ENCODE results near the gene DIS3L.
"Not testable (repeated sequence)": the region's sequence is repeated elsewhere in the genome, so short reads cannot be mapped to it uniquely, and the experiment has no call there.

DIS3L gene

GRCh38 chr15:66302489-66303278 lies 9.3 kb downstream of the DIS3L start:
- in situ Hi-C loops (cut with HindIII; ENCODE audit: low pct_ligation_motif_present, low pct_unique_long_range_greater_than_20kb, low sequenced_read_pairs) = no loop called here
- no peak for DNase-seq

DNA sequence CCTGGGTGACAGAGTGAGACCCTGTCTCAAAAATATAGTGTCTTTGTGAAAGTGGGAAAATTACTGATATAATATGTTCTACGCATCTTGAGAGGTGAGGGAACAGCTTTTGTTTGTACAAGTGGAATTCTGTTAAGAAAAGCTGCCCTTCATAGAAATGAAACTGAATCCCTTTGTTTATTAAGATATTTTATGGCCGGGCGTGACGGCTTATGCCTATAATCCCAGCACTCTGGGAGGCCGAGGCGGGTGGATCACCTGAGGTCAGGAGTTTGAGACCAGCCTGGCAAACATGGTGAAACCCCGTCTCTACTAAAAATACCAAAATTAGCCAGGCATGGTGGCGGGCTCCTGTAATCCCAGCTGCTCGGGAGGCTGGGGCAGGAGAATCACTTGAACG lies 11.1 kb downstream of the DIS3L start:
- in situ Hi-C loops (cut with HindIII; ENCODE audit: low pct_ligation_motif_present, low pct_unique_long_range_greater_than_20kb, low sequenced_read_pairs); DNase-seq: not testable (repeated sequence)

DNA sequence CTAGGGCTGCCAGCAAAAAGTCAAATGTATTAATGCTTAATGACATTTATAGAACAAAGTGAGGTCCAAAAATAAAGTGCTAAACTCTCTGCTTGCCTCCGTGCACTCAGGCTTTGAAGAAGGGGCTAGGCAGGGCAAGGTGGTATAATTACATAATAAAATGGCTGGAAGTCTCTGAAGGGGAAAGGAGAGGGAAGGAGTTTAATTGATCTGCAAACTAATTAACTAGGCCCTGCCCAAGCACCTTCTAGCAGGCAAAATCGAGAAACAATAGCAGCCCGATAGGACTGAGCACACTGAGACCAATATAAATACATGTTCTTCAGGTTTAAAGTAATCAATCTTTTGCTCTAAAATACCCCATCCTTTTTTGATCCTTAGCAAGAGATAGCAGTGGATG lies 13.0 kb downstream of the DIS3L start:
- in situ Hi-C loops (cut with HindIII; ENCODE audit: low pct_ligation_motif_present, low pct_unique_long_range_greater_than_20kb, low sequenced_read_pairs) = no loop called here
- DNase-seq = no peak

DNA sequence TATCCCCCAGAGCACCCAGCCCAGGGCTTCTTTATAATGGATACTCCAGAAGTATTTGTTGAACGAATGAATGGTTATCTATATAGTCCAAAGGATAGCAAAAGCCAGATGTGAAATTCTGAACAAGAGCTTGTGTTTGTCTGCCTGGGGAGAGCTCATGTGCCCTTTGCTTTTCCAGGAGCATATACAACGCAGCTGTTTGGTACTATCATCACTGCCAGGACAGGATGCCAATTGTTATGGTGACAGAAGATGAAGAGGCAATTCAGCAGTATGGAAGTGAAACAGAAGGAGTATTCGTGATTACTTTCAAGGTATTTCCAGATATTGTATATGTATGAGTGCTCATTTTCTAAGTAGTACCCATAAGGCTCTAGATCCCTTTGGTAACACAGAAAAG lies 15.2 kb downstream of the DIS3L start:
- no peak for DNase-seq
- in situ Hi-C loops (cut with HindIII; ENCODE audit: low pct_ligation_motif_present, low pct_unique_long_range_greater_than_20kb, low sequenced_read_pairs) = no loop called here

GRCh38 chr15:66309828-66310227 lies 16.5 kb downstream of the DIS3L start:
- DNase-seq = no peak
- in situ Hi-C loops (cut with HindIII; ENCODE audit: low pct_ligation_motif_present, low pct_unique_long_range_greater_than_20kb, low sequenced_read_pairs) = no loop called here

DNA sequence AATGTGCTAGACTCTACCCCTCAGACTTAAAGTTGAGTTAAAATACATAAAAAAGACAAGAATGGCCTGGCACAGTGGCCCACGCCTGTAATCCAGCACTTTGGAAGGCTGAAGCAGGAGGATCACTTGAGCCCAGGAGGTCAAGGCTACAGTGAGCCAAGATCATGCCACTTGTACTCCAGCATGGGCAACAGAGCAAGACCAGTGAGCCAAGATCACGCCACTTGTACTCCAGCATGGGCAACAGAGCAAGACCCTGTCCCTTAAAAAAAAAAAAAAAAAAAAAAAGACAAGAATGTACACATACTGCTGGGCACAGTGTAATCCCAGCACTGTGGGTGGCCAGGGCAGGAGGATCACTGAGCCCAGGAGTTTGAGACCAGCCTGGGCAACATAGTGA lies 17.4 kb downstream of the DIS3L start:
- DNase-seq = no peak
- in situ Hi-C loops (cut with HindIII; ENCODE audit: low pct_ligation_motif_present, low pct_unique_long_range_greater_than_20kb, low sequenced_read_pairs) = no loop called here

DNA sequence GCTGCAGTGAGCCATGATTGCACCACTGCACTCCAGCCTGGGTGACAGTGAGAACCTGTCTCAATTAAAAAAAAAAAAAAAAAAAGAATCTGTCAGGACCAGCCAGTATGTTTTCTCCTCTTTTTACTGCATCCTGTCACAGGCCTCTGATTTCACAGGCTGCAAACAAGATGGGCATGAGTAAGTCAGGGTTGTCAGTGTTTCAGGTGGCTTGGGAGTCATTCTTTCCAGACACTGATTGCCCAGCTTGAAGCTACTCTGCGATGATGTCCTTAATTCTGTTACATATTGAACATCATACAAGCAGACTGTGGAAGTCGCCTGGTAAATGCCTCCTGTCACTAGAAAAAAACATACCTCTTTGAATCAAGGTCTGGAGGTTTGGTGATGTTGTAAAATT lies 18.8 kb downstream of the DIS3L start:
- in situ Hi-C loops (cut with HindIII; ENCODE audit: low pct_ligation_motif_present, low pct_unique_long_range_greater_than_20kb, low sequenced_read_pairs) = no loop called here

GRCh38 chr15:66323312-66323928 lies 30.1 kb downstream of the DIS3L start:
- in situ Hi-C loops (cut with HindIII; ENCODE audit: low pct_ligation_motif_present, low pct_unique_long_range_greater_than_20kb, low sequenced_read_pairs) = no loop called here
- DNase-seq = no peak

More for the DNA sequence above, 18.8 kb downstream of the DIS3L start:
- no peak for DNase-seq

GRCh38 chr15:66326051-66326450 lies 32.7 kb downstream of the DIS3L start:
- in situ Hi-C loops (cut with HindIII; ENCODE audit: low pct_ligation_motif_present, low pct_unique_long_range_greater_than_20kb, low sequenced_read_pairs) = no loop called here

GRCh38 chr15:66327736-66328135 lies 34.4 kb downstream of the DIS3L start:
- in situ Hi-C loops (cut with HindIII; ENCODE audit: low pct_ligation_motif_present, low pct_unique_long_range_greater_than_20kb, low sequenced_read_pairs) = no loop called here
- DNase-seq = no peak

More at GRCh38 chr15:66326051-66326450, 32.7 kb downstream of the DIS3L start:
- DNase-seq = no peak

GRCh38 chr15:66328771-66329170 lies 35.4 kb downstream of the DIS3L start:
- no peak for DNase-seq
- in situ Hi-C loops (cut with HindIII; ENCODE audit: low pct_ligation_motif_present, low pct_unique_long_range_greater_than_20kb, low sequenced_read_pairs) = no loop called here

DNA sequence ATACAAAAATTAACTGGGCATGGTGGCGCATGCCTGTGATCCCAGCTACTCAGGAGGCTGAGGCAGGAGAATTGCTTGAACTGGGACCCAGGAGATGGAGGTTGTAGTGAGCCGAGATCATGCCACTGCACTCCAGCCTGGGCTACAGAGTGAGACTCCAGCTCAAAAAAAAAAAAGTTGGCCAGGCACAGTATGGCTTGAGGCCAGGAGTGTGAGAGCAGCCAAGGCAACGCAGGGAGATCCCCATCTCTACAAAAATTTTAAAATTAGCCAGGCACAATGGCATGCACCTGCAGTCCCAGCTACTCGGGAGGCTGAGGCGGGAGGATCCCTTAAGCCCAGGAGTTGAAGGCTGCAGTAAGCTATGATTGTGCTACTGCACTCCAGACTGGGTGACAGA lies 55.2 kb downstream of the DIS3L start:
- DNase-seq; in situ Hi-C loops (cut with HindIII; ENCODE audit: low pct_ligation_motif_present, low pct_unique_long_range_greater_than_20kb, low sequenced_read_pairs): not testable (repeated sequence)

DNA sequence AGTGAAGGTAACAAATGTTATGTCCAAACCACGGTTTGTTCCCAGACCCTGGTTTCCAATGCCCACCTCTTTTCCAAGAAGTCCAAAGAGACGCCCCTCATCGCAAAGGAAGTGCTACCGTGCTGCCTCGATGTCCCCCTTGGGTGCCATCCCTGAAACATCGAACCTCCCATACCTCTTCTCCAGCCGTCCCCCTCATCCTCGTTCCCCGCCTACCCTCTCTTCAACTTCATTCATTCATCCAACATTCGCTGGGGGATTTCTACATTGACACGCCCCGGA lies 62.6 kb downstream of the DIS3L start:
- in situ Hi-C loops (cut with HindIII; ENCODE audit: low pct_ligation_motif_present, low pct_unique_long_range_greater_than_20kb, low sequenced_read_pairs) = no loop called here
- DNase-seq = no peak

GRCh38 chr15:66356359-66357236 lies 63.2 kb downstream of the DIS3L start, which contains the start of gene TIPIN:
Gene TIPIN, minus strand, starts transcription at chr15:66356685. Its CDS starts 3,738 bp downstream, at chr15:66352947.
- DNase-seq = peak; percentile 95
- in situ Hi-C loops (cut with HindIII; ENCODE audit: low pct_ligation_motif_present, low pct_unique_long_range_greater_than_20kb, low sequenced_read_pairs) = no loop called here

DNA sequence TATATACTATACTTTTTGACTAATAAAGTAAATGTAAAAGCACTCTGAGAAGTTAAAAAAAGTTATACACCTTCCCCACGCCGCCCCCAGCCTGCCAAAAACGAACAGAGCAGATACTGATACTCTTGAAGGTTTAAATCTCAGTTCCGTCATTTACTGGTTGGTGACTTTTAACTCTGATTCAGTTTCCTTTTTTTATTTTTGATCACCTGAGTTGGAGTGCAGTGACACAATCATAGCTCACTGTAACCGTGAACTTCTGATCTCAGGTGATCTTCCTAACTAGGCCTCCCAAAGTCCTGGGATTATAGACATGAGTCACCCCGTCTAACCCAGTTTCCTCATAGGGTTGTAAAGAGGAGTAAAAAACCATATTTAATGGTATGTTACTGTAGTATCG lies 66.4 kb downstream of the DIS3L start:
- DNase-seq = no peak
- in situ Hi-C loops (cut with HindIII; ENCODE audit: low pct_ligation_motif_present, low pct_unique_long_range_greater_than_20kb, low sequenced_read_pairs) = no loop called here

- in situ Hi-C loops (cut with HindIII; ENCODE audit: low pct_ligation_motif_present, low pct_unique_long_range_greater_than_20kb, low sequenced_read_pairs); DNase-seq: not testable (repeated sequence)
These were observed 68.5 kb downstream of the DIS3L start for GRCh38 chr15:66361745-66362460.

- no peak for DNase-seq
- in situ Hi-C loops (cut with HindIII; ENCODE audit: low pct_ligation_motif_present, low pct_unique_long_range_greater_than_20kb, low sequenced_read_pairs) = no loop called here
These were observed 69.4 kb downstream of the DIS3L start for GRCh38 chr15:66362776-66363175.

DNA sequence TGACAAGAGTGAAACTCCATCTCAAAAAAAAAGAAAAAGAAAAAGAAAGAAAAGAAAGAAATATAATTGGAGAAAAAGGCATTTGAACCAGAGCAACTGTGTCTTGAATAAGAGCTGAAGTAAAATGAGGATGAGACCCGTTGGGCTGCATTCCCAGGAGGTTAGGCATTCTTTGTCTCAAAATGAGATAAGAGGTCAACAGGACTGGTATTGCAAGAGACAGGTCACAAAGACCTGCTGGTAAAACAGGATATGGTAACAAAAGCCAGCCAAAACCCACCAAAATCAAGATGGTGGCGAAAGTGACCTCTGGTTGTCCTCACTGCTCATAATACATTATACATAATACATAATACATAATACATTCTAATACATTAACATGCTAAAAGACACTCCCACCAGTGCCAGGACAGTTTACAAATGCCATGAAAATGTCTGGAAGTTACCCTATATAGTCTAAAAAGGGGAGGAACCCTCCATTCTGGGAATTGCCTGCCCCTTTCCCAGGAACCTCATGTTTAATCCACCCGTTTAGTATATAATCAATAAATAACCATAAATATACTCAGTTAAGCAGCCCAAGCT lies 71.7 kb downstream of the DIS3L start:
- DNase-seq = no peak
- in situ Hi-C loops (cut with HindIII; ENCODE audit: low pct_ligation_motif_present, low pct_unique_long_range_greater_than_20kb, low sequenced_read_pairs) = no loop called here
